ENCODE measurements around the gene KHDC4.
A peak's percentile ranks its signal among the peaks of the same experiment; 100 is the strongest.

Gene KHDC4

DNA sequence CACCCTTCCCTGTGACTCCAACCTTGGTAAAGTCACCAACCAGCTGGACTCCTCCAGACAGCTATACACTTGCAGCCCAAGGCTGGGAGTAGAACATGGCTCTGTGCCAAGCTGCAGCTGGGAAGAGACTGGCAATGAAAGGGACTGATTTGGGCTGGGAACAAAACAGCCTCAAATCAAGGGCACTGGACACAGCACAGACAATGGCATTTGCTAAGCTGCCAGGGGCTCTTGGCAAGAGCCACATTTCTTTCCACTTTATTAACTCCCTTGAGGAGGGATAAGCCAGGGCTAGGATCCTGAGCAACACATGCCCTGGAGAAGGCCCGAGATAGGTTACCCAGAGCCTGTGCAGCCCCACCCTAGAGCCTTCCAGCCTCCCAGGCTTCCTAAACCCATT, 62.8 kb downstream of the KHDC4 start:
- H3K27ac ChIP-seq: peak overlapping the region; percentile 19; the same call in 1 of the 2 replicates
- TF ChIP-seq, protein P1, sequence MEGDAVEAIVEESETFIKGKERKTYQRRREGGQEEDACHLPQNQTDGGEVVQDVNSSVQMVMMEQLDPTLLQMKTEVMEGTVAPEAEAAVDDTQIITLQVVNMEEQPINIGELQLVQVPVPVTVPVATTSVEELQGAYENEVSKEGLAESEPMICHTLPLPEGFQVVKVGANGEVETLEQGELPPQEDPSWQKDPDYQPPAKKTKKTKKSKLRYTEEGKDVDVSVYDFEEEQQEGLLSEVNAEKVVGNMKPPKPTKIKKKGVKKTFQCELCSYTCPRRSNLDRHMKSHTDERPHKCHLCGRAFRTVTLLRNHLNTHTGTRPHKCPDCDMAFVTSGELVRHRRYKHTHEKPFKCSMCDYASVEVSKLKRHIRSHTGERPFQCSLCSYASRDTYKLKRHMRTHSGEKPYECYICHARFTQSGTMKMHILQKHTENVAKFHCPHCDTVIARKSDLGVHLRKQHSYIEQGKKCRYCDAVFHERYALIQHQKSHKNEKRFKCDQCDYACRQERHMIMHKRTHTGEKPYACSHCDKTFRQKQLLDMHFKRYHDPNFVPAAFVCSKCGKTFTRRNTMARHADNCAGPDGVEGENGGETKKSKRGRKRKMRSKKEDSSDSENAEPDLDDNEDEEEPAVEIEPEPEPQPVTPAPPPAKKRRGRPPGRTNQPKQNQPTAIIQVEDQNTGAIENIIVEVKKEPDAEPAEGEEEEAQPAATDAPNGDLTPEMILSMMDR (conservative IDR thresholded peaks at IDR 0.05): no peak

DNA sequence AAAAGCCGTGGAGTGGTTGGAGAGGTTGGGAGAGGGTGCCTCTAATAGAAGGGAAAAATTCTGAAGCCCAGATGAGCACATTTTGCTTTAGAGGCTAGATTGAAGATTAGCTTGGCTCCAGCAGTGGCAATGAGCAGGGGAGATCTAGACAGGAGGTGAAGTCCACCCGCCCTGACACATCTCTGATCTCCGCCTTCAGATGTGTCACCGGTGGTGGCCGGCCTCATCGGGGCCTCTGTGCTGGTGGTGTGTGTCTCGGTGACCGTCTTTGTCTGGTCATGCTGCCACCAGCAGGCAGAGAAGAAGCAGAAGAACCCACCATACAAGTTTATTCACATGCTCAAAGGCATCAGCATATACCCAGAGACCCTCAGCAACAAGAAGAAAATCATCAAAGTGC, 66.4 kb downstream of the KHDC4 start:
- TF ChIP-seq, protein P1 (conservative IDR thresholded peaks at IDR 0.05): no peak
- H3K27ac ChIP-seq: no peak overlapping the region

- H3K27ac ChIP-seq: no peak overlapping the region
- TF ChIP-seq, protein P1 (conservative IDR thresholded peaks at IDR 0.05): no peak
Observed at GRCh38 chr1:155864393-155864792, 69.8 kb downstream of the KHDC4 start.
